LHCN-M2 (cell line): ENCODE data around the gene SORCS2. TPM values are rescaled to one million over a fixed set of nuclear protein-coding genes. Genes with fewer than 3 reads are reported as not detected.
"Not testable (repeated sequence)": the region's sequence is repeated elsewhere in the genome, so short reads cannot be mapped to it uniquely, and the experiment has no call there.

Experiments used
- DNase-seq: peaks from one replicate; pipeline ENCODE4 v3.0.0-alpha.2; 2012; ENCODE audit warnings: low read depth
- total RNA-seq: library from RNA; depleted of rRNA; stranded (reverse); fragments of >200 nt; gene quantifications from 2 replicates; pipeline ENCODE4 v1.2.3, GENCODE V29; 2014

Gene SORCS2
- total RNA-seq, 1 experiment from 2014 or later: 0.52 TPM

DNA sequence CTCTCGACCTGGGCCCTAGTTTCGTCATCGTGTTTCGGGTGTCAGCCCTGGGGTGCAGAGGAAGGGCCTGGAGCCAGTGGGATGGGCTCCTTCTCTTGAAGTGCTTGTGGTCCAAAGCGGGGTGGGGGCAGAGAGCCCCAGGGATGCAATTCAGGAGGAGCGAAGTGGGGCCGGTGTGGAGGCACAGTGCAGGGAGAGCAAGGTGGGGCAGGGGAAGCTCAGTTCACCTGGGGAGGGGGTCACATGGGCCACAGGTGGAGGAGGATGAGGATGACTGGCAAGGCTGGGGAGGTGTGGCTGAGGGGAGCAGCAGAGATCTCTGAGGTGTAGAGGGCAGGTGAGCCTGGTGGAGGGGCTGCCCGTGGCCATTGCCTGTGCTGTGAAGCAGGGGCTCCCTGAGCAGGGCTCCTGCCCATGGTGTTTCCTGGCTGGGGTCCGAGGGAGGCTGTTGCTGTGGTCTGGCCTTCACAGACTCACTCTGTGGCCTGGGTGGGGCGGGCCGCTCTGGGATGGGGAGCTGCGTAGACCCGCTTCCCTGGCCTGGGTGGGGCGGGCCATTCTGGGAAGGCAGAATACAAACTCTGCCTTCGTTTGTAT lies 6.9 kb downstream of the SORCS2 start:
- DNase-seq: no peak

GRCh38 chr4:7199771-7200441 lies 7.6 kb downstream of the SORCS2 start:
- DNase-seq: no peak

DNA sequence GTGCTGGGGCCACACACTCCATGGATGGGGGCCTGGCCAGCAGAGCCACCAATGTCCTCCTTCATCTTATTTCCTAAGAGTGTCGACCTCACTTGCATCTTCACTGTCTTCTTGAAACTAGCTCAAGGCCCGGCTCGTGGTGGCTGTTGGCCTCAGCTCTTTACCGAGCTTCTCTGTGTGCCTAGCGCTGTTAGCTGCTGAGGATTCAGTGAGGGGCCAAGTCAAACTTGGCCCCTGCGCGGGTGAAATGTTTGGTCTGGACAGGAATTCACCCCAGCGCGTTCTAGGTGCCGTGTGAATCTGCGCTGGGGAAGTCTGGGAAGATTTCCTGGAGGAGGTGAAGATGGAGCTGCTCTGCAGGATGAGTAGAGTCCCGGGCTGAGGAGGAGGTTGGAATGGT lies 8.5 kb downstream of the SORCS2 start:
- no peak for DNase-seq

GRCh38 chr4:7201420-7202305 lies 9.3 kb downstream of the SORCS2 start:
- DNase-seq: peak; percentile 43

- no peak for DNase-seq
These were observed 10.1 kb downstream of the SORCS2 start for GRCh38 chr4:7202411-7202810.

DNA sequence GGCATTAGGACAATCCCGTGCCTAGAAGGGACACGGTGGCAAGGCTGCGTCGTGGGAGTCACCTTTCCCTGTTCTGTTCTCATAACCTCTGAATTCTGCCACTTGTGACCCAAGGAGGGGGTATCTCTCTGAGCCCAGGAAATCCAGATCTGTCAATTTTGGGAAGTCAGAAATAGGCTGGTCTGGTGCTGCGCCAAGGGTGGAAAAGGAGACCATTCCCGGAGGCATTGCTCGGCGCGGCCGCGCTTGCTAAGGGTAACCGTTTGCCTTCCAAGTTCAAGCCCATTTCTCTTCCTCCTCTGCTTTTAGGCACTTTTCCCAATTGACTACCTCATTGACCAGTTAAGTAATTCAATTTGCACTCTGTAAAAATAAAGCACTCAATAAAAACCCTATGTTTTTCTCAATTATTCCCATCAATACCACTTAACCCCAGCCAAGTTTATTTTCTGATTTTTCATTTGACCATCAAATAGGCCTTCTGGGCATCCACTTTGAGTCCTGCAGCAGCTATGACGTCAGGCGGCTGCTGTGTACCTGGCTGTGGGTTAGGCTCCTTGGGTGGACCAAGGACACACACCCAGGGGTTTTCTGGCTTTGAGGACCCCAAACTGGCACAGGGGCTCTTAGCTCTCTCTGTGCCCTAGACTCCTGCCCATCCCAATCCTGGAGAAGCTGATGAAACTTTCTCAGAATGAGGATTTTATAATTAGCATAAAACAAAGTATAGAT lies 12.5 kb downstream of the SORCS2 start:
- DNase-seq: no peak

DNA sequence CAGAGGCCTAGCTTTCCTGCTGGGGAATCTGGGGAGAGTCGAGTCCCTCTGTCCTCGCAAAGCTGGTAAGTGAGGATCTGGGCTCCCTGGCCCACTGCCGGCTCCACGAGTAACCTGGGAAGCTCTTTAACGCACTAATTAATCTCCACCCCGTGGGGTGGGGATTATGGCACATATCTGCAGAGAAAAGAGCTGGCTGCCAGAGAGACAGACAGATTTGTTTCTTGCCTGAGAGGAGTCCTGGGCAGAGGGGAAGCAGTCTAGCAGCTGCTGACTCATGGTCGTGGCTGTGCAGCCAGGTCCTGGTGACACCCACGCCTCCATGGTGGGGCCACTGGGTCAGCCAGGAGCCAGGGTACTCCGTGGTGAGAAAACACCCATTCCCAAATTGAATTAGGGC lies 14.0 kb downstream of the SORCS2 start:
- peak; percentile 51 for DNase-seq

GRCh38 chr4:7206911-7207567 lies 14.7 kb downstream of the SORCS2 start:
- peak; percentile 77 for DNase-seq

DNA sequence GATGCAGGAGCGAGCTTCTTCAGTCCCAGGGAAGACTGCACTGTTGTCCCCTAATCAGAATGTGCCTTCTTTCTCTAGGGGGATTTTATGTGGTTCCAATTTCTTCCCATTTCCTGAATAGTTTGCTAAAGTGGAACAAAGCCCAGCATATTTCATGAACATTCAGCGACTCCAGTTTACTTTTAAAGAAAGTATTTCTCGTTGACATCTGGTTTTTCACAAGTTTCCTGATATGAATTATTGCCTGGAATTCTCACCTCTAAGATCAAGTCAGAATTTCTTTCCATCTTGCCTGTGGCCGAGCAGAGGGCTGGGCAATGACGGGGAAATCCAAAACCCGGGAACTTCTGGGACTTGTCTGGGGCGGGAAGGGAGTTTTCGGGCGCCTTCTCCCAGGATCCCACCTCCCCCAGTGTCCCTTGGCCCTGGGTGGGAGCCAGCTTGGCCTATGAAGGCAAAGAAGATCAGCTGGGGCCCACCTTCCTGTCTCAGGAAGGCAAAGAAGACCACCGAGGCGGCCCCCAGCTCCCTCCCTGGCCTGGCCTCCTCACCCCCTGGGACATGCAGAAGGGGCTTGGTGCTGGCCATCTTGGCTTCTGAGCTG lies 15.4 kb downstream of the SORCS2 start:
- DNase-seq: no peak

- DNase-seq: no peak
These were observed 16.4 kb downstream of the SORCS2 start for GRCh38 chr4:7208509-7209451.

DNA sequence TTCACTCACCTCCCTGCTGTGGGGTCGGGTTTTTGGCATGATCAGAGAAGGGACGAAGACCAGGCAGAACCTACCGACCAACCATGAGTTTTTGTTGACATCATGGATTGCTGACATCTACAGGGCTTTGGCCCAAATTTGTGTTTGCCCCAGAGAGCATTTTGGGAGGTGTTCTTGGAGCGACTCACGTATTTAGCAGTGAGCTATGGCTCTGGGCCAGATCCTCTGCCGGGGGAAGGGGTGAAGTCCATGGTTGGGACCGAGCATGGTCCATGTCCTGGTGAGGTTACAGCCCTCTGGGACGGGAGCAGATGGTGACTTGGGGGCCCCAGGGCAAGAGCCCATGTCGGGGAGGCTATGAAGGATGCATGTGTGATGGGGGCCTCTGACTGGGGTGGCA lies 17.4 kb downstream of the SORCS2 start:
- DNase-seq: no peak

- DNase-seq: peak; percentile 68
These were observed 18.5 kb downstream of the SORCS2 start for GRCh38 chr4:7210824-7211223.

GRCh38 chr4:7212101-7212674 lies 19.9 kb downstream of the SORCS2 start:
- no peak for DNase-seq

DNA sequence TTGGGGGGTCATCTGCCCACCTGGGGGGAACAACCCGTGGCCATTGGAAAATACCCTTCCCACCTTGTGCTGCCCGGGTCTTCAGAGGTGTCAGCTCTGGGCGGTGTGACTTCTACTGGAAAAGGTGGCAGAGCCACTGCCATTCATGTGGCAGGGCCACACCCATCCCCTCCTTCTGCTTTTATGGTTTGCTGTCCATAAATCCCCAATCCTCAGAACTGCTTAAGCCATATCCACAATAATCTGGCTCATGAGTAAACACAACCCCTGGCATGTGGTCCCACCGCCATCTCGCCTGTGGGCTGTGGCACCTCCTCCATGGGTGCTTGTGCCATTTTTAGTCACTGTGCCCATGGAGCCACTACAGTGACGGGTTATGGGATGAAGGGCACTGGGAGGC lies 20.6 kb downstream of the SORCS2 start:
- no peak for DNase-seq

DNA sequence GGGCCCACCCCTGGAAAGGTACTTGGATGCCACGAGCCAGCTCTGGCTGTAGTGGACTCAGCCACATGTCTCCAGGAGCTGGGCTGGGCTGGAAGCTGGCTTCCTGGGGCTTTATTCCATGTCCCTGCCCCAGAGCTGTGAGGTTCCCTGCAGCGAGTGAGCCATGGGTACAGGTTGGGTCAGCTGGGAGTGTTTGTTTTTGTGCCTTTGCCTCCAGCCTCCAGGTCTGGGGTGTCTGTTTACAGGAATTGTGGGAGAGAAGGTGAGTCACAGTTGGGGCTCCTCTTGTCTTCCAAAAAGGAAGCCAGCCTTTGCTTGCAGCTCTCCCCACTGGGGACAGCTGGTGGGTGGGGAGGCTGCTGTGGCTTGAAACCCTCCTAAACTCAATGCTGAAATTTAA lies 21.5 kb downstream of the SORCS2 start:
- peak; percentile 22 for DNase-seq

DNA sequence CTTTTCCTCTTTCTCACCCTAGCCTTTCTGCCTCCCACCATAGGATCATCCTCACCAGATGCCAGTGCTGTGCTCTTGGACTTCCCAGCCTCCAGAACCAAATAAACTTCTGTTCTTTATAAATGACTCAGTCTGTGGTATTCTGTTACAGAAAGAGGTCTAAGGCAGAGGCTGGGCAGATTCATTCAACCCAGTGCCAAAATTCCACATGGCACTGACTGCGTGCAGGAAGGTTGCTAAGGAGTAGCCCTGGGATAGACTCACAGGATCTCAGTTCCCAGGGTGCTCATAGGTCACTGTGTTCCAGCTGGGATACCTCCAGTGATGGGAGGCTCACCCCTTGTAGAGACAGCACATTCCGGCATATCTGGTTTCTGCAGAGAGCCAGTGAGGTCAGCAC lies 22.0 kb downstream of the SORCS2 start:
- DNase-seq: peak; percentile 31

DNA sequence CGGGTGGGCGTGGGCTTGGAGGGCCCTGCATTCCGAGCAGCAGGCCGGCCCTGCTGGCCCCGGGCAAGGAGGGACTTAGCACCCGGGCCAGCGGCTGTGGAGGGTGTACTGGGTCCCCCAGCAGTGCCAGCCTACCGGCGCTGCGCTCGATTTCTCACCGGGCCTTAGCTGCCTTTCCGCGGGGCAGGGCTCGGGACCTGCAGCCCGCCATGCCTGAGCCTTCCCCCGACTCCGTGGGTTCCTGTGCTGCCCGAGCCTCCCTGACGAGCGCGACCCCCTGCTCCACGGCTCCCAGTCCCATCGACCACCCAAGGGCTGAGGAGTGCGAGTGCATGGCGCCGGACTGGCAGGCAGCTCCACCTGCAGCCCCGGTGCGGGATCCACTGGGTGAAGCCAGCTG lies 22.8 kb downstream of the SORCS2 start:
- not testable (repeated sequence) for DNase-seq

DNA sequence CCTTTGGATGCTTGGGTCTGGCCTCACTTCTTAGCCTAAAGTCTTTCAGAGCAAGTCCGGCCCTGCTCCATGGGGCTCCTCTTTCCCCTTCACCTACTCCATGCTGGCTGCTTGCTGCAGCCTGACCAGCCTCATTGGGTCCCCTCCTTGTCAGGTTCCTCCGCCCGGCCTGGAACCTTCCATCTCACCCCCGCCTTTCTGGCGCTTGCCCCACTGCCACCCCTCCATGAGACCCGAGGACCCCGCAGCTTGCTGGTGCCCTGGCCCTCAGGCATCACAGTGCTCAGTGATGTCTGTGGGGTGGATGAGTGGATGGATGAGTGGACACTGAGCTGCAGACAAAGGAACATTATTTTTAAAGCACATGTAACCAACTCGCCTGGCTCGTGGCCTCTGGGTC lies 24.7 kb downstream of the SORCS2 start:
- DNase-seq: no peak
